Thymus (tissue), 11 donors: Measurements from ENCODE around the gene RTEL1. TPM values are rescaled to one million over a fixed set of nuclear protein-coding genes. Genes with fewer than 3 reads are reported as not detected.

Experiments used
- DNase-seq, 9 donors: peaks; one replicate each; pipeline ENCODE4 v3.0.0-alpha.2; 2013; ENCODE audit warnings: low spot score in 9 of 9, low read depth in 6 of 9, missing footprints in 1 of 9
- H3K27ac ChIP-seq, 2 donors: one replicate each; pipeline ENCODE4 v1.5.1; 2013; ENCODE audit warnings: control low read depth in 1 of 2, low read depth in 1 of 2, low read length in 1 of 2, mild to moderate bottlenecking in 1 of 2, moderate library complexity in 1 of 2
- H3K27me3 ChIP-seq, 2 donors: one replicate each; pipeline ENCODE4 v1.5.1; 2013; ENCODE audit warnings: low read length in 1 of 2; ENCODE audit not compliant: control insufficient read depth in 2 of 2, insufficient read depth in 1 of 2
- H3K36me3 ChIP-seq, 2 donors: one replicate each; pipeline ENCODE4 v1.5.1; 2013; ENCODE audit warnings: low read length in 1 of 2, mild to moderate bottlenecking in 1 of 2, moderate library complexity in 1 of 2; ENCODE audit not compliant: control insufficient read depth in 2 of 2, insufficient read depth in 2 of 2
- H3K4me1 ChIP-seq, 2 donors: one replicate each; pipeline ENCODE4 v1.5.1; 2013; ENCODE audit warnings: low read length in 2 of 2; ENCODE audit not compliant: control insufficient read depth in 2 of 2, insufficient read depth in 2 of 2
- H3K4me3 ChIP-seq, 2 donors: one replicate each; pipeline ENCODE4 v1.5.1; 2013; ENCODE audit warnings: low read length in 2 of 2, control low read depth in 1 of 2, mild to moderate bottlenecking in 1 of 2
- H3K9me3 ChIP-seq, 2 donors: one replicate each; pipeline ENCODE4 v1.5.1; 2013; ENCODE audit warnings: low read length in 1 of 2, mild to moderate bottlenecking in 1 of 2; ENCODE audit not compliant: control insufficient read depth in 2 of 2, insufficient read depth in 1 of 2
- WGBS: extraction: QIAGEN DNeasy Blood & Tissue Kit; methylation state at CpG from one replicate; pipeline ENCODE4 v1.1.7; 2013; 5-methylcytosine and 5-hydroxymethylcytosine counted together
- polyA plus RNA-seq: library from polyadenylated mRNA; stranded (reverse); fragments of 200-250 nt; gene quantifications from one replicate; pipeline ENCODE4 v1.2.3, GENCODE V29; 2013
- total RNA-seq: library from RNA; stranded (reverse); fragments of 120-200 nt; gene quantifications from one replicate; pipeline ENCODE4 v1.2.4, GENCODE V29; 2013
- donor health status: healthy.

The RTEL1 gene
- total and polyA plus RNA-seq, 2 donors: 8.1 to 18.8 TPM

GRCh38 chr20:63703976-63704748 lies 46.0 kb downstream of the RTEL1 start:
- Histone ChIP-seq H3K27me3 (no peaks in the 10 kb centered on the region), H3K9me3 (no peaks in the 10 kb centered on the region), H3K36me3 (peaks cover 37 to 40% of the 10 kb centered on the region in 2 donors), H3K4me3 (no peak overlapping the region), H3K4me1 (peaks cover 15 to 24% of the 10 kb centered on the region in 2 donors), H3K27ac (no peak overlapping the region)
- 96% methylated on average over 11 of the region's 11 CpGs for WGBS
- no peak for DNase-seq

GRCh38 chr20:63704749-63705117 lies 46.6 kb downstream of the RTEL1 start:
- peaks cover 17 to 25% of the 10 kb centered on the region in 2 donors for H3K4me1 ChIP-seq
- DNase-seq: no peak
- peaks cover 40 to 42% of the 10 kb centered on the region in 2 donors for H3K36me3 ChIP-seq
- H3K4me3 ChIP-seq: no peak overlapping the region
- no peaks in the 10 kb centered on the region for H3K27me3 ChIP-seq
- no peaks in the 10 kb centered on the region for H3K9me3 ChIP-seq
- H3K27ac ChIP-seq: no peak overlapping the region
- 88% methylated on average over 6 of the region's 6 CpGs for WGBS

- Histone ChIP-seq H3K36me3 (peaks cover 40 to 41% of the 10 kb centered on the region in 2 donors), H3K4me1 (peaks cover 20 to 25% of the 10 kb centered on the region in 2 donors), H3K9me3 (no peaks in the 10 kb centered on the region), H3K4me3 (no peak overlapping the region), H3K27me3 (no peaks in the 10 kb centered on the region), H3K27ac (no peak overlapping the region)
- no peak for DNase-seq
- 97% methylated on average over 8 of the region's 8 CpGs for WGBS
Observed at GRCh38 chr20:63705232-63706026, 47.3 kb downstream of the RTEL1 start.

GRCh38 chr20:63706027-63706695 lies 48.0 kb downstream of the RTEL1 start:
- Histone ChIP-seq H3K36me3 (peaks cover 43% of the 10 kb centered on the region in 2 donors), H3K27me3 (no peaks in the 10 kb centered on the region), H3K9me3 (no peaks in the 10 kb centered on the region), H3K4me1 (peaks cover 20 to 25% of the 10 kb centered on the region in 2 donors), H3K27ac (no peak overlapping the region), H3K4me3 (peak overlapping the region in 1 of 2 donors; percentile 96)
- no peak for DNase-seq
- 92% methylated on average over 12 of the region's 12 CpGs for WGBS

- peaks cover 47 to 51% of the 10 kb centered on the region in 2 donors for H3K36me3 ChIP-seq
- 3% methylated on average over 56 of the region's 56 CpGs for WGBS
- peak overlapping the region; percentile 87 to 93 for H3K27ac ChIP-seq
- no peaks in the 10 kb centered on the region for H3K9me3 ChIP-seq
- H3K4me3 ChIP-seq: peak overlapping the region; percentile 64 to 96
- H3K27me3 ChIP-seq: no peaks in the 10 kb centered on the region
- peak in 6 of 9 donors; percentile 37 to 78 (median 58) for DNase-seq
- peaks cover 20 to 25% of the 10 kb centered on the region in 2 donors for H3K4me1 ChIP-seq
Observed at GRCh38 chr20:63706852-63707557, 48.9 kb downstream of the RTEL1 start.

- no peaks in the 10 kb centered on the region for H3K9me3 ChIP-seq
- DNase-seq: peak; percentile 58 to 94 (median 82)
- H3K27me3 ChIP-seq: no peaks in the 10 kb centered on the region
- peaks cover 20 to 25% of the 10 kb centered on the region in 2 donors for H3K4me1 ChIP-seq
- H3K36me3 ChIP-seq: peaks cover 47 to 58% of the 10 kb centered on the region in 2 donors
- H3K27ac ChIP-seq: peak within 1 kb of the TSS; percentile 87 to 93
- WGBS: under 1% methylated on average over 98 of the region's 98 CpGs
- peak within 1 kb of the TSS; percentile 64 to 96 for H3K4me3 ChIP-seq
Observed at GRCh38 chr20:63707558-63708300, 49.6 kb downstream of the RTEL1 start, which contains the start of the genes ARFRP1 and ZGPAT. Gene ARFRP1 (minus strand): TSS chr20:63707976. CDS start chr20:63707091, 885 bp downstream. Gene ZGPAT (plus strand): TSS chr20:63708039. CDS start chr20:63708581, 542 bp downstream.

GRCh38 chr20:63708301-63709148 lies 50.4 kb downstream of the RTEL1 start:
- Histone ChIP-seq H3K36me3 (peaks cover 44 to 59% of the 10 kb centered on the region in 2 donors), H3K4me3 (peak overlapping the region; percentile 64 to 96), H3K27me3 (no peaks in the 10 kb centered on the region), H3K4me1 (peaks cover 20 to 23% of the 10 kb centered on the region in 2 donors), H3K27ac (peak overlapping the region; percentile 26 to 89), H3K9me3 (no peaks in the 10 kb centered on the region)
- DNase-seq: peak in 1 of 9 donors; percentile 28
- WGBS: 32% methylated on average over 66 of the region's 67 CpGs
